SU-DHL-6 (cell line): ENCODE results near the gene FLACC1.

Experiments used
- H2AFZ ChIP-seq: fragments of 200-600 bp; sonication (generic); 2 replicates; pipeline ENCODE4 v1.6.1; 2014; ENCODE audit warnings: low read depth, mild to moderate bottlenecking, moderate library complexity, mixed read lengths, antibody characterized with exemption, low read length; ENCODE audit not compliant: severe bottlenecking
- H3F3A ChIP-seq: fragments of 200-600 bp; shearing (Covaris generic); 2 replicates; pipeline ENCODE4 v1.6.0; 2016; ENCODE audit warnings: antibody characterized with exemption, mild to moderate bottlenecking; ENCODE audit not compliant: insufficient read depth
- H3K27ac ChIP-seq: fragments of 200-600 bp; sonication (generic); 2 replicates; pipeline ENCODE4 v1.5.1; 2016; ENCODE audit warnings: low read depth, mild to moderate bottlenecking, low read length, moderate library complexity, mixed read lengths
- H3K27me3 ChIP-seq: fragments of 200-600 bp; sonication (generic), shearing (Covaris generic); 2 replicates; pipeline ENCODE4 v1.6.0; 2014; ENCODE audit warnings: mild to moderate bottlenecking, low read length
- H3K36me3 ChIP-seq: fragments of 200-600 bp; sonication (generic); 2 replicates; pipeline ENCODE4 v1.6.1; 2014; ENCODE audit warnings: mild to moderate bottlenecking, low read length, mixed read lengths
- H3K4me2 ChIP-seq: fragments of 300-600, 200-600 bp; shearing (Covaris generic), sonication (generic); 2 replicates; pipeline ENCODE4 v1.6.0; 2014; ENCODE audit warnings: low read length, low read depth, mild to moderate bottlenecking; ENCODE audit not compliant: poor library complexity, severe bottlenecking
- H3K4me3 ChIP-seq: fragments of 200-600 bp; sonication (generic); 2 replicates; pipeline ENCODE4 v1.5.1; 2014; ENCODE audit warnings: antibody characterized with exemption, low read length, mild to moderate bottlenecking, mixed read lengths; ENCODE audit not compliant: insufficient read depth, poor library complexity, severe bottlenecking
- H3K79me2 ChIP-seq: fragments of 200-600 bp; sonication (generic); 2 replicates; pipeline ENCODE4 v1.6.1; 2014; ENCODE audit warnings: mild to moderate bottlenecking, low read length, moderate library complexity; ENCODE audit not compliant: insufficient read depth
- H3K9ac ChIP-seq: fragments of 200-600 bp; sonication (generic); 2 replicates; pipeline ENCODE4 v1.7.0; 2014; ENCODE audit warnings: mild to moderate bottlenecking, low read length
- H3K9me2 ChIP-seq: fragments of 200-600 bp; sonication (generic); replicated peaks from 2 replicates; pipeline ENCODE4 v1.6.1; 2014; ENCODE audit warnings: low read length; ENCODE audit not compliant: insufficient read depth
- H3K9me3 ChIP-seq: fragments of 200-600 bp; sonication (generic); 2 replicates; pipeline ENCODE4 v1.6.1; 2014; ENCODE audit warnings: low read length, mixed read lengths; ENCODE audit not compliant: insufficient read depth
- H4K20me1 ChIP-seq: fragments of 200-600 bp; sonication (generic); 2 replicates; pipeline ENCODE4 v1.6.1; 2014; ENCODE audit warnings: low read depth, mild to moderate bottlenecking, antibody characterized with exemption, low read length, moderate library complexity, mixed read lengths
- CTCF ChIP-seq: fragments of 200-600 bp; sonication (generic); IDR thresholded peaks from one replicate; pipeline ENCODE4 v1.5.1; 2017; ENCODE audit warnings: antibody characterized with exemption, mild to moderate bottlenecking, low read length, moderate library complexity; ENCODE audit not compliant: insufficient read depth, poor library complexity, severe bottlenecking
- EZH2phosphoT487 ChIP-seq: fragments of 200-600 bp; sonication (generic), shearing (Covaris generic); conservative IDR thresholded peaks from 2 replicates; pipeline ENCODE4 v1.6.1; 2018; ENCODE audit warnings: mild to moderate bottlenecking, antibody characterized with exemption, low read length, moderate library complexity, mixed read lengths

The FLACC1 gene

GRCh38 chr2:201357221-201357620 lies at the start of gene FLACC1:
Gene FLACC1 (minus strand): TSS chr2:201357345. CDS start chr2:201351404, 5,941 bp downstream.
- Histone ChIP-seq H3K4me3 (no peak within 1 kb of the TSS), H3K27ac (no peak within 1 kb of the TSS), H3K4me2 (no peak within 1 kb of the TSS), H3K79me2 (no peaks in the 10 kb centered on the region), H3K27me3 (no peaks in the 10 kb centered on the region), H3K9me3 (no peaks in the 10 kb centered on the region), H3K36me3 (no peaks in the 10 kb centered on the region), H3K9ac (no peak within 1 kb of the TSS), H3K9me2 (no peaks in the 10 kb centered on the region), H2AFZ (no peak within 1 kb of the TSS), H4K20me1 (no peaks in the 10 kb centered on the region), H3F3A (no peaks in the 10 kb centered on the region)
- TF ChIP-seq CTCF (no peak), EZH2phosphoT487 (no peak)

- H3K4me3 ChIP-seq: no peak overlapping the region
- no peak overlapping the region for H3K9ac ChIP-seq
- no peak overlapping the region for H3K4me2 ChIP-seq
- no peaks in the 10 kb centered on the region for H3K36me3 ChIP-seq
- H3K79me2 ChIP-seq: no peaks in the 10 kb centered on the region
- H3F3A ChIP-seq: no peaks in the 10 kb centered on the region
- H2AFZ ChIP-seq: no peak overlapping the region
- no peaks in the 10 kb centered on the region for H3K9me3 ChIP-seq
- no peaks in the 10 kb centered on the region for H3K9me2 ChIP-seq
- no peak overlapping the region for H3K27ac ChIP-seq
- no peaks in the 10 kb centered on the region for H3K27me3 ChIP-seq
- H4K20me1 ChIP-seq: no peaks in the 10 kb centered on the region
- TF ChIP-seq CTCF: no peak
- no peak for TF ChIP-seq EZH2phosphoT487
Observed at GRCh38 chr2:201406077-201406662, 49.0 kb upstream of the FLACC1 start.

GRCh38 chr2:201404699-201405280 lies 47.6 kb upstream of the FLACC1 start:
- Histone ChIP-seq H3F3A (no peaks in the 10 kb centered on the region), H3K27me3 (no peaks in the 10 kb centered on the region), H3K36me3 (no peaks in the 10 kb centered on the region), H3K79me2 (no peaks in the 10 kb centered on the region), H3K9ac (no peak overlapping the region), H2AFZ (no peak overlapping the region), H3K27ac (no peak overlapping the region), H4K20me1 (no peaks in the 10 kb centered on the region), H3K9me2 (no peaks in the 10 kb centered on the region), H3K9me3 (no peaks in the 10 kb centered on the region), H3K4me2 (no peak overlapping the region), H3K4me3 (no peak overlapping the region)
- TF ChIP-seq EZH2phosphoT487 (no peak), CTCF (no peak)
